Retinal pigment epithelial cell (primary cell): ENCODE data around the gene NELFA.

Source experiments
- DNase-seq: peaks from one replicate; pipeline ENCODE4 v3.0.0-alpha.2; 2010; ENCODE audit warnings: low read depth
- H3K4me3 ChIP-seq: 2 replicates; pipeline ENCODE4 v1.5.1; 2011; ENCODE audit warnings: mild to moderate bottlenecking, low read length, control low read depth, moderate library complexity
- TF ChIP-seq, protein P1 (sequence below): conservative IDR thresholded peaks from 2 replicates; pipeline ENCODE4 v1.5.1; 2011; ENCODE audit warnings: low read depth, low read length, control low read depth, inconsistent platforms

NELFA gene

DNA sequence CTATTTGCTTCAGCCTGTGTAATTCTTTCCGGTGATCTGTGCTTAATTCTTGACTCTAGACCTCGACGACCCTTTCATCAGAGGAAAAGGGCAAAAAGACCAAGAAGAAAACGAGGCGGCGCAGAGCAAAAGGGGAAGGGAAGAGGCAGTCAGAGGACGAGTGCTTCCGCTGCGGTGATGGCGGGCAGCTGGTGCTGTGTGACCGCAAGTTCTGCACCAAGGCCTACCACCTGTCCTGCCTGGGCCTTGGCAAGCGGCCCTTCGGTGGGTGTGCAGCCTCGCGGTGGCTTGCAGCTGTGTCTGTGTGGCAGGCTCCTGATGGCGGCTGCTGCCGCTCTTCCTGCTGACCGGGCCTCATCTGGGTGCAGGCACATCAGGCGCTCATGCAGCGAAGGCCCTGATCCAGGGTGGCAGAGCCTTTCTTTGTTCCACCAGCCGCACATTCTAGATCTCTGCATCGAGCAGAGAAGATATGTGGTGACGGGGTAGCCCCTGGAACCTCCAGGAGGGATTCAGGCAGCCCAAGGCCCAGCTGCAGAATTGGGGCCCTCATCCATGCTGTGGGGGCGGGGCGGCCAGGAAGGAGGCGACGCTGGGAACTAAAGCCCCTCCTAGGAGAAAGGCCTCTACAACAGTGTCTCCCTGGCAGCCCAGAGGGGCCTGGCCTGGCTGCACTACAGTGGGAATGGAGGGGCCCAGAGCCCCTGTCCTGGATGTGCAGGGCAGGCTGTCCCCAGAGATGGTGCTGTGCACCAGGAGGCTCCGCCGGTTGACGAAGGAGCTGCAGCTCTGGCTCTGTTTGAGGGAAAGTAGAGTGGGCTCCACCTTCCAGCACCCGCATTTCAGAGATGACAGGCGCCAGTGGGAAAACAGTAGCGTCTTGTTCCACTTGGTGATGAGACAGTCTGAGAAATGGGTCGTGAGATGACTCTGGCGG lies 32.1 kb downstream of the NELFA start:
- TF ChIP-seq, protein P1, sequence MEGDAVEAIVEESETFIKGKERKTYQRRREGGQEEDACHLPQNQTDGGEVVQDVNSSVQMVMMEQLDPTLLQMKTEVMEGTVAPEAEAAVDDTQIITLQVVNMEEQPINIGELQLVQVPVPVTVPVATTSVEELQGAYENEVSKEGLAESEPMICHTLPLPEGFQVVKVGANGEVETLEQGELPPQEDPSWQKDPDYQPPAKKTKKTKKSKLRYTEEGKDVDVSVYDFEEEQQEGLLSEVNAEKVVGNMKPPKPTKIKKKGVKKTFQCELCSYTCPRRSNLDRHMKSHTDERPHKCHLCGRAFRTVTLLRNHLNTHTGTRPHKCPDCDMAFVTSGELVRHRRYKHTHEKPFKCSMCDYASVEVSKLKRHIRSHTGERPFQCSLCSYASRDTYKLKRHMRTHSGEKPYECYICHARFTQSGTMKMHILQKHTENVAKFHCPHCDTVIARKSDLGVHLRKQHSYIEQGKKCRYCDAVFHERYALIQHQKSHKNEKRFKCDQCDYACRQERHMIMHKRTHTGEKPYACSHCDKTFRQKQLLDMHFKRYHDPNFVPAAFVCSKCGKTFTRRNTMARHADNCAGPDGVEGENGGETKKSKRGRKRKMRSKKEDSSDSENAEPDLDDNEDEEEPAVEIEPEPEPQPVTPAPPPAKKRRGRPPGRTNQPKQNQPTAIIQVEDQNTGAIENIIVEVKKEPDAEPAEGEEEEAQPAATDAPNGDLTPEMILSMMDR, result no peak
- DNase-seq, result no peak
- H3K4me3 ChIP-seq, result no peak overlapping the region

DNA sequence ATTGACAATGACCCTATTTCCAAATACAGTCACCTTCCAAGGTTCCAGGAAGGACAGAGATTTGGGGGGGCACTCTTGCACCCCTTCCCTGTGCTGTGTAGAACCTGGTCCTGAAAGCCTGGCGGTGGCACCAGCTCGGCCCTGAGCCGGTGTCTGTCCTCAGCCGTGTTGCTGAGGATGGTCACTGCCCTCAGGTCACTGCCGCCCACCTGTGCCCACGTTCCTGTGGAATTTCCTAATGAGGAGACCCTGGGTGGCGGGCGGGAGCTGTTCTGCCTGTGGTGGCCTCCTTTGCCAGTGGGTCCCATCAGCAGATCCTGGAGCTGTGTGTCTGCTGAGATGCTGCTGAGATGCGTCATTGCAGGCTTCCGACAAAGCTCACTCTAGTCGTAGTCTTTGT lies 32.9 kb downstream of the NELFA start:
- no peak overlapping the region for H3K4me3 ChIP-seq
- DNase-seq, result no peak
- TF ChIP-seq, protein P1, result no peak

DNA sequence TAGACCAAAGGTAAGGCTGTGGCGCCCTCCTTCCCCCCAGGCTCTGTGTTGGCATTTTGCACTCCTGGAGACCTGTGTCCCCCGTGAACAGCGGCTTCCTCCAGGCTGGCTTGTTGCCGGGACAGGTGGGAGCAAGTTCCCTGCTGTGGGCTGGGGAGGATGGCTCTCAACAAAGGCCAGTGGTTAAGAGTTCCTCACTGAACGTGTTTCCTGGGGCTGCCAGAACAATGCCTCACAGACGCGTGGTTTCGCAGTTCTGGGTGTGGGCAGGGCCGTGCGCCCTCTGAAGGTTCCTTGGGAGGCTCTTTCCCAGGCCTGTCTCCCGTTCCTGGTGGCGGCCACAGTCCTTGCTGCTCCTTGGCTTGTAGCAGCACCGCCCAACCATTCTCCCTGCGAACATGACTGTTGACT lies 33.4 kb downstream of the NELFA start:
- no peak for DNase-seq

DNA sequence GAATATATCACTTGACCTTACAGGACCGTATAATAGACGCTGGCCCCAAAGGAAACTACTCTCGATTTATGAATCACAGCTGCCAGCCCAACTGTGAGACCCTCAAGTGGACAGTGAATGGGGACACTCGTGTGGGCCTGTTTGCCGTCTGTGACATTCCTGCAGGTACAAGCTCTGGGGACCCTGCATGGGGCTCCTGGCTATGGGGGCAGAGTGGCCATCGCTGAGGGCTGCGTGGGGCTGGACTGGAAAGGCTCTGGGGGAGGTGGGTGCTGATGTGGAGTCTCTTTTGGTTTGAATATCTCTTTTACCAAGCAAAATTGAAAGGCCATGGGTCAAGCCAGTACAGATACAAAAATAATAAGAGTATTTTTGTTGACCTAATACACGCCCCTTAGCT lies 33.9 kb downstream of the NELFA start:
- DNase-seq, result no peak
- H3K4me3 ChIP-seq, result no peak overlapping the region
- TF ChIP-seq, protein P1, result no peak

More for the DNA sequence above, 33.4 kb downstream of the NELFA start:
- TF ChIP-seq, protein P1, result no peak
- no peak overlapping the region for H3K4me3 ChIP-seq

DNA sequence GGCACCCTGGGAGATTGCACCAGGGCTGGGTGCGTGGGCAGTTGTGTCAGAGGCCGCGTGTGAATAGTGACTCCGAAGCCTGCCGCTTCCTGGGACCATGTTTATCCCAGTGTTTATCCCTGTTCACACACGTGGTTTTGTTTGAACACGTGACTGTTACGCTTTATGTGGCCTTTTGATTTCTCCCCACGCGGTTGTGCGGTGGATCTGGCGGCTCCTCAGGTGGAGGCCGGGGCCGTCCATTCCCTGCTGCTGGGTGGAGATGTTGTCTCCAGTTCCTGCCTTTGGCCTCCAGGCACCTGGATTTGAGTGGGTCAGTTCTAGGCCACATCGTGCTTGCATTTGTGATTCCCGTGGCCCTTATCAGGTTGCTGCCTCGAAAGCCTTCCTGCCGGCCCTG lies 35.1 kb downstream of the NELFA start:
- no peak for DNase-seq
- TF ChIP-seq, protein P1, result no peak

DNA sequence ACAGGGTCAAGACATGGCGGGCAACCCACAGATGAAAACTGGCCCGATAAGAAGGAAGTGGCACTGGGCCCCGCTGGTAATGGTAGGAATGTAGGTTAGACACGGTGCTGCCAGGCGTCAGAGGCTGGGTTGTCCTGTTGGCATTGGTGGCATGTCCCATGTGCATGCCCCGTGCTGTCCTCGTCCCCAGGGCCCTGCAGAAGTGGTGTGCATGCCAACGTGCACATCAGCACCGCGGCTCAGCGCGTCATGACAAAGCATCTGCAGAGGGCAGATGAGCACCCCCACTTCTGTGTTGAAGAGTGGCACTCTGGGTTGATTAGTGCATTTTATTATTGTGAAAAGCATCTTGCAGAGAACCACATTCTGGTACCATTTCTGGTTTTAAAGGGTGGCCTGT lies 35.6 kb downstream of the NELFA start:
- no peak overlapping the region for H3K4me3 ChIP-seq
- DNase-seq, result no peak
- TF ChIP-seq, protein P1, result no peak

More for the DNA sequence above, 35.1 kb downstream of the NELFA start:
- H3K4me3 ChIP-seq, result no peak overlapping the region

DNA sequence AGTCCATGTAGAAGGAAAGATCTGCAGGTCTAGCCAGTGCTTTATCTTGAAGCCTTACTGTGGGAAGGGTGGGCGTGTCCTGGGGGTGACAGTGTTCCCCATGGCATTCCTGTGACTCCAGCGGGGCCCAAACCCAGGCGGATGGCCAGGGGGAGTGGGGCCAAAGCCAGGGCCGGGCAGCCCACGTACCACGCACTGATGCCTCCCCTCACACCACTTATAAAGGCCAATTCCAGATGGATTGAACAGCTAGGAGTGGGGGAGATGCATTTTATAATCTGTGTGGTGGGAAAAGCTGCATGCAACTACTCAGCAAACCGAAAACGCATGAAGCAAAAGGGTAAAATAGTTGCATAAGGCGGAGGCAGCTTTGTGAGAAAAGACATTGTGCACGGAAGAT lies 36.4 kb downstream of the NELFA start:
- TF ChIP-seq, protein P1, result no peak
- DNase-seq, result no peak
- H3K4me3 ChIP-seq, result no peak overlapping the region
